ENCODE results near the gene SCFD2. TPM values are rescaled to one million over a fixed set of nuclear protein-coding genes. Genes with fewer than 3 reads are reported as not detected.
"Not testable (repeated sequence)": the region's sequence is repeated elsewhere in the genome, so short reads cannot be mapped to it uniquely, and the experiment has no call there.

The SCFD2 gene
- polyA plus RNA-seq, 2 of the 4 experiments (the other 2 are of a cell fraction) = 7.6 to 10.8 TPM

DNA sequence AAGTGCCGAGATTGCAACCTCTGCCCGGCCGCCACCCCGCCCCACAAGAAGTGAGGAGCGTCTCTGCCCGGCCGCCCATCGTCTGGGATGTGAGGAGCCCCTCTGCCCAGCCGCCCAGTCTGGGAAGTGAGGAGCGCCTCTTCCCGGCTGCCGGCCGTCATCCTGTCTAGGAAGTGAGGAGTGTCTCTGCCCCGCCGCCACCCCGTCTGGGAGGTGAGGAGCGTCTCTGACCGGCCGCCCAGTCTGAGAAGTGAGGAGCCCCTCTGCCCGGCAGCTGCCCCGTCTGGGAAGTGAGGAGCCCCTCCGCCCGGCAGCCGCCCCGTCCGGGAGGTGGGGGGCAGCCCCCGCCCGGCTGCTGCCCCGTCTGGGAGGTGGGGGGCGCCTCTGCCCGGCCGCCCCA, 226.6 kb downstream of the SCFD2 start:
- WGBS (ENCODE audit: missing lambda C conversion rate) = no CpG with 5 or more reads among the region's 32 CpGs

DNA sequence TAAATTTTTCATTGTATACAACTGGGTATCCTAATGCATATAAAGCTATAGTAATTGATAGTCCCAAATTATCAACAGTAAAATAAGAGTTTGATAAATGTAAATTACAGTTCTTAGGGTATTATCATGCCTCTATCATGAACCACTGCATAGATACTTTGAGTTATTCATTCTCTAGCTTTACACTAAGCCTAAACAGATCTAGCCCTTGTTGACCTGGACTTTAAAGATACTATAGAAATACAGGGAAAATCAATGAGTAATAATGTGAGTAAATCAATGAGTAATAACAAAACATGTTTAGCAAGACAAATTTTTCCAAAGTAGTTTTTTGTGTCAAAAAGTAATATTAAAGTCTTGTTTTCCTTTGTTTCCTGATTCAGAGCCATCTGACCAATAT, 228.4 kb downstream of the SCFD2 start:
- CTCF ChIA-PET = no interaction called here
- no peak overlapping the region for H3K27ac ChIP-seq
- TF ChIP-seq HOXB13 (CRISPR knock-in tag; IDR thresholded peaks at IDR 0.05; ENCODE audit: low read depth) = no peak
- TF ChIP-seq FOSB (CRISPR knock-in tag; IDR thresholded peaks at IDR 0.05) = no peak
- no peak for TF ChIP-seq ZNF302 (CRISPR knock-in tag; IDR thresholded peaks at IDR 0.05)
- TF ChIP-seq NFE2L2 (conservative IDR thresholded peaks at IDR 0.05; ENCODE audit: low read length) = no peak
- TF ChIP-seq TFCP2L1 (CRISPR knock-in tag; IDR thresholded peaks at IDR 0.05) = no peak
- TF ChIP-seq ZFP36 (IDR thresholded peaks at IDR 0.05; ENCODE audit: borderline replicate concordance, partially characterized antibody) = no peak
- TF ChIP-seq, protein P1, sequence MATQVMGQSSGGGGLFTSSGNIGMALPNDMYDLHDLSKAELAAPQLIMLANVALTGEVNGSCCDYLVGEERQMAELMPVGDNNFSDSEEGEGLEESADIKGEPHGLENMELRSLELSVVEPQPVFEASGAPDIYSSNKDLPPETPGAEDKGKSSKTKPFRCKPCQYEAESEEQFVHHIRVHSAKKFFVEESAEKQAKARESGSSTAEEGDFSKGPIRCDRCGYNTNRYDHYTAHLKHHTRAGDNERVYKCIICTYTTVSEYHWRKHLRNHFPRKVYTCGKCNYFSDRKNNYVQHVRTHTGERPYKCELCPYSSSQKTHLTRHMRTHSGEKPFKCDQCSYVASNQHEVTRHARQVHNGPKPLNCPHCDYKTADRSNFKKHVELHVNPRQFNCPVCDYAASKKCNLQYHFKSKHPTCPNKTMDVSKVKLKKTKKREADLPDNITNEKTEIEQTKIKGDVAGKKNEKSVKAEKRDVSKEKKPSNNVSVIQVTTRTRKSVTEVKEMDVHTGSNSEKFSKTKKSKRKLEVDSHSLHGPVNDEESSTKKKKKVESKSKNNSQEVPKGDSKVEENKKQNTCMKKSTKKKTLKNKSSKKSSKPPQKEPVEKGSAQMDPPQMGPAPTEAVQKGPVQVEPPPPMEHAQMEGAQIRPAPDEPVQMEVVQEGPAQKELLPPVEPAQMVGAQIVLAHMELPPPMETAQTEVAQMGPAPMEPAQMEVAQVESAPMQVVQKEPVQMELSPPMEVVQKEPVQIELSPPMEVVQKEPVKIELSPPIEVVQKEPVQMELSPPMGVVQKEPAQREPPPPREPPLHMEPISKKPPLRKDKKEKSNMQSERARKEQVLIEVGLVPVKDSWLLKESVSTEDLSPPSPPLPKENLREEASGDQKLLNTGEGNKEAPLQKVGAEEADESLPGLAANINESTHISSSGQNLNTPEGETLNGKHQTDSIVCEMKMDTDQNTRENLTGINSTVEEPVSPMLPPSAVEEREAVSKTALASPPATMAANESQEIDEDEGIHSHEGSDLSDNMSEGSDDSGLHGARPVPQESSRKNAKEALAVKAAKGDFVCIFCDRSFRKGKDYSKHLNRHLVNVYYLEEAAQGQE (IDR thresholded peaks at IDR 0.05) = no peak
- TF ChIP-seq, protein P2, sequence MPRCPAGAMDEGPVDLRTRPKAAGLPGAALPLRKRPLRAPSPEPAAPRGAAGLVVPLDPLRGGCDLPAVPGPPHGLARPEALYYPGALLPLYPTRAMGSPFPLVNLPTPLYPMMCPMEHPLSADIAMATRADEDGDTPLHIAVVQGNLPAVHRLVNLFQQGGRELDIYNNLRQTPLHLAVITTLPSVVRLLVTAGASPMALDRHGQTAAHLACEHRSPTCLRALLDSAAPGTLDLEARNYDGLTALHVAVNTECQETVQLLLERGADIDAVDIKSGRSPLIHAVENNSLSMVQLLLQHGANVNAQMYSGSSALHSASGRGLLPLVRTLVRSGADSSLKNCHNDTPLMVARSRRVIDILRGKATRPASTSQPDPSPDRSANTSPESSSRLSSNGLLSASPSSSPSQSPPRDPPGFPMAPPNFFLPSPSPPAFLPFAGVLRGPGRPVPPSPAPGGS (IDR thresholded peaks at IDR 0.05) = no peak
- no peak for TF ChIP-seq CEBPB (IDR thresholded peaks at IDR 0.05)
- ATAC-seq (no peak), DNase-seq (ENCODE audit: low read depth in 1 of 2, low spot score in 1 of 2) (no peak), FAIRE-seq (no peak)
- H3K4me3 ChIP-seq = no peak overlapping the region
- no peaks in the 10 kb centered on the region for H3K4me1 ChIP-seq
- POLR2A ChIA-PET = no interaction called here
- no peaks in the 10 kb centered on the region for H3K9me3 ChIP-seq
- H3K4me2 ChIP-seq = no peak overlapping the region

More for the DNA sequence above, 226.6 kb downstream of the SCFD2 start:
- CTCF ChIA-PET; H3K9me3 ChIP-seq; H3K4me1 ChIP-seq; DNase-seq (ENCODE audit: low read depth in 1 of 2, low spot score in 1 of 2); POLR2A ChIA-PET; FAIRE-seq; ATAC-seq; H3K27ac ChIP-seq; H3K4me3 ChIP-seq; H3K4me2 ChIP-seq: not testable (repeated sequence)

GRCh38 chr4:53136954-53137353, 228.9 kb downstream of the SCFD2 start:
- POLR2A ChIA-PET = no interaction called here
- DNase-seq (ENCODE audit: low read depth in 1 of 2, low spot score in 1 of 2) (no peak), ATAC-seq (no peak), FAIRE-seq (no peak)
- CTCF ChIA-PET = no interaction called here
- Histone ChIP-seq H3K27ac (no peak overlapping the region), H3K4me3 (no peak overlapping the region), H3K4me1 (no peaks in the 10 kb centered on the region), H3K4me2 (no peak overlapping the region), H3K9me3 (no peaks in the 10 kb centered on the region)
- TF ChIP-seq, protein P3, sequence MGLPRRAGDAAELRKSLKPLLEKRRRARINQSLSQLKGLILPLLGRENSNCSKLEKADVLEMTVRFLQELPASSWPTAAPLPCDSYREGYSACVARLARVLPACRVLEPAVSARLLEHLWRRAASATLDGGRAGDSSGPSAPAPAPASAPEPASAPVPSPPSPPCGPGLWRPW (IDR thresholded peaks at IDR 0.05) = no peak
- no peak for TF ChIP-seq RNF2 (IDR thresholded peaks at IDR 0.05; ENCODE audit: borderline replicate concordance, low read depth)
- TF ChIP-seq JUNB (IDR thresholded peaks at IDR 0.05) = no peak
- TF ChIP-seq TFCP2L1 (CRISPR knock-in tag; IDR thresholded peaks at IDR 0.05) = no peak
- TF ChIP-seq PHF8 (IDR thresholded peaks at IDR 0.05; ENCODE audit: borderline replicate concordance, low read depth) = no peak
- TF ChIP-seq NR3C1 (IDR thresholded peaks at IDR 0.05) = no peak
- TF ChIP-seq, protein P4, sequence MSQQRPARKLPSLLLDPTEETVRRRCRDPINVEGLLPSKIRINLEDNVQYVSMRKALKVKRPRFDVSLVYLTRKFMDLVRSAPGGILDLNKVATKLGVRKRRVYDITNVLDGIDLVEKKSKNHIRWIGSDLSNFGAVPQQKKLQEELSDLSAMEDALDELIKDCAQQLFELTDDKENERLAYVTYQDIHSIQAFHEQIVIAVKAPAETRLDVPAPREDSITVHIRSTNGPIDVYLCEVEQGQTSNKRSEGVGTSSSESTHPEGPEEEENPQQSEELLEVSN (IDR thresholded peaks at IDR 0.05; ENCODE audit: borderline replicate concordance, low read depth) = no peak
- no peak for TF ChIP-seq SMC3 (IDR thresholded peaks at IDR 0.05)
- no peak for TF ChIP-seq EP300 (IDR thresholded peaks at IDR 0.05)
- no peak for TF ChIP-seq HOXA7 (CRISPR knock-in tag; IDR thresholded peaks at IDR 0.05)
- TF ChIP-seq GATA3 (IDR thresholded peaks at IDR 0.05; ENCODE audit: borderline replicate concordance) = no peak
- no peak for TF ChIP-seq FOXS1 (CRISPR knock-in tag; IDR thresholded peaks at IDR 0.05)
- TF ChIP-seq POLR2A (IDR thresholded peaks at IDR 0.05; ENCODE audit: low read length) = no peak
- TF ChIP-seq RARB (CRISPR knock-in tag; IDR thresholded peaks at IDR 0.05) = no peak
- no peak for TF ChIP-seq MAX (IDR thresholded peaks at IDR 0.05)
- TF ChIP-seq EHF (CRISPR knock-in tag; IDR thresholded peaks at IDR 0.05) = no peak
- TF ChIP-seq MAFK (IDR thresholded peaks at IDR 0.05; ENCODE audit: partially characterized antibody) = no peak
- no peak for TF ChIP-seq MAZ (IDR thresholded peaks at IDR 0.05; ENCODE audit: borderline replicate concordance, low read depth, low read length)
- TF ChIP-seq FOSL2 (IDR thresholded peaks at IDR 0.05) = no peak
- no peak for TF ChIP-seq FOSL2 (CRISPR knock-in tag; IDR thresholded peaks at IDR 0.05)
- WGBS (ENCODE audit: missing lambda C conversion rate) = 92% methylated on average over 2 of the region's 2 CpGs
